Measurements from ENCODE around the gene GABRG3. TPM values are rescaled to one million over a fixed set of nuclear protein-coding genes. Genes with fewer than 3 reads are reported as not detected.

Gene GABRG3
- total and polyA plus RNA-seq, 2 experiments from 2014 or later, result 0.10 to 1.4 TPM

DNA sequence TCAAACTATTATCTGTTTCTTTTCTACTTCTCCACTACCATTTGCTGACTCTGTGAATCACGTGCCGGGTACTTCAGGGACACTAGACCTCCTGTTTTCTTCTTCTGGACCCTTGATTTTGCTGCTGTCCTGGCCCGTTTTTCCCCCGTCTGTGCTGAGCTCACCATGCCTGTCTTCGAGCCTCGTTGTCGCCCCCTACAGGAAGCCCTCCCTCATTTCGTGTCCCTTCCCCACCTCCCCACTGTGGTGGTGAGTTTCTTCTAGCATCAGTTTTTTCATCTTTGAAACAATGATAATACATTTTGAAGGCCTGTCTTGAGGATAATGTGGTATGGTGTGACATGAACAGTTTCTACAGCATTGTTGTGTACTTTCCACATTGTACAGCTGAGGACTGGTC is 12.8 kb downstream of the GABRG3 start (continued):
- TF ChIP-seq, protein P1, sequence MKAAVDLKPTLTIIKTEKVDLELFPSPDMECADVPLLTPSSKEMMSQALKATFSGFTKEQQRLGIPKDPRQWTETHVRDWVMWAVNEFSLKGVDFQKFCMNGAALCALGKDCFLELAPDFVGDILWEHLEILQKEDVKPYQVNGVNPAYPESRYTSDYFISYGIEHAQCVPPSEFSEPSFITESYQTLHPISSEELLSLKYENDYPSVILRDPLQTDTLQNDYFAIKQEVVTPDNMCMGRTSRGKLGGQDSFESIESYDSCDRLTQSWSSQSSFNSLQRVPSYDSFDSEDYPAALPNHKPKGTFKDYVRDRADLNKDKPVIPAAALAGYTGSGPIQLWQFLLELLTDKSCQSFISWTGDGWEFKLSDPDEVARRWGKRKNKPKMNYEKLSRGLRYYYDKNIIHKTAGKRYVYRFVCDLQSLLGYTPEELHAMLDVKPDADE (IDR thresholded peaks at IDR 0.05), result no peak

DNA sequence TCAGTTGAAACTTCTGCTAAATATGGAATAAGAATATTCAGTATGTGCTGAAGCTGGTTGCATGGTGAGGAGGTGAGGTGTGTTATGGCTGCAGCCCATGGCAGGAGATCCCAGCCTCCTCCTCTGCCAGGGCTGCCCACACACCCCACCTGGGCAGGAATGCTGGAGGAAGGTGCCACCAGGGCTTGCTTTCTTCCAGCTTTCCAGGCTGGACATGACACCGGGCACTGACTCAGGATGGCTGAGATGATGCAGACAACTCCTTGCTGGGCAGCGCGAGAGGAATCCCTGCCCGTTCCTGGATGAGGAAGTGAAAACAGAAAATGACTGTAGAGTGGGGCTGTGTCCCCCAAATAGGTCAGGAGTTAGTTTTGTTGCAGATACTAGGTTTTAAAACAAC is 14.1 kb downstream of the GABRG3 start:
- no peak overlapping the region for H2AFZ ChIP-seq
- Mint-ChIP-seq H3K27ac (no peak overlapping the region), H3K36me3 (ENCODE audit: low read depth) (no peaks in the 10 kb centered on the region), H3K4me1 (no peaks in the 10 kb centered on the region), H3K27me3 (ENCODE audit: insufficient read depth, low read depth, poor library complexity) (peaks cover 5% of the 10 kb centered on the region), H3K9me3 (no peaks in the 10 kb centered on the region; the same call in 1 of the 3 replicates), H3K4me3 (no peak overlapping the region)
- no peaks in the 10 kb centered on the region for H3K27me3 ChIP-seq (ENCODE audit: insufficient read depth)
- no peaks in the 10 kb centered on the region for H3K36me3 ChIP-seq (ENCODE audit: insufficient read depth)
- no peaks in the 10 kb centered on the region for H3F3A ChIP-seq (replicated peaks; ENCODE audit: low read depth)
- H3K79me2 ChIP-seq (replicated peaks; ENCODE audit: insufficient read depth), result no peaks in the 10 kb centered on the region
- ATAC-seq (no peak), DNase-seq (ENCODE audit: low spot score) (no peak)
- no peak overlapping the region for H3K4me3 ChIP-seq
- no peaks in the 10 kb centered on the region for H3K9me2 ChIP-seq (ENCODE audit: insufficient read depth)
- no peaks in the 10 kb centered on the region for H4K20me1 ChIP-seq (replicated peaks; ENCODE audit: insufficient read depth)
- H3K4me2 ChIP-seq, result no peak overlapping the region
- H3K27ac ChIP-seq (ENCODE audit: low read depth), result no peak overlapping the region
- no peaks in the 10 kb centered on the region for H3K4me1 ChIP-seq (ENCODE audit: insufficient read depth)
- TF ChIP-seq, protein P2, sequence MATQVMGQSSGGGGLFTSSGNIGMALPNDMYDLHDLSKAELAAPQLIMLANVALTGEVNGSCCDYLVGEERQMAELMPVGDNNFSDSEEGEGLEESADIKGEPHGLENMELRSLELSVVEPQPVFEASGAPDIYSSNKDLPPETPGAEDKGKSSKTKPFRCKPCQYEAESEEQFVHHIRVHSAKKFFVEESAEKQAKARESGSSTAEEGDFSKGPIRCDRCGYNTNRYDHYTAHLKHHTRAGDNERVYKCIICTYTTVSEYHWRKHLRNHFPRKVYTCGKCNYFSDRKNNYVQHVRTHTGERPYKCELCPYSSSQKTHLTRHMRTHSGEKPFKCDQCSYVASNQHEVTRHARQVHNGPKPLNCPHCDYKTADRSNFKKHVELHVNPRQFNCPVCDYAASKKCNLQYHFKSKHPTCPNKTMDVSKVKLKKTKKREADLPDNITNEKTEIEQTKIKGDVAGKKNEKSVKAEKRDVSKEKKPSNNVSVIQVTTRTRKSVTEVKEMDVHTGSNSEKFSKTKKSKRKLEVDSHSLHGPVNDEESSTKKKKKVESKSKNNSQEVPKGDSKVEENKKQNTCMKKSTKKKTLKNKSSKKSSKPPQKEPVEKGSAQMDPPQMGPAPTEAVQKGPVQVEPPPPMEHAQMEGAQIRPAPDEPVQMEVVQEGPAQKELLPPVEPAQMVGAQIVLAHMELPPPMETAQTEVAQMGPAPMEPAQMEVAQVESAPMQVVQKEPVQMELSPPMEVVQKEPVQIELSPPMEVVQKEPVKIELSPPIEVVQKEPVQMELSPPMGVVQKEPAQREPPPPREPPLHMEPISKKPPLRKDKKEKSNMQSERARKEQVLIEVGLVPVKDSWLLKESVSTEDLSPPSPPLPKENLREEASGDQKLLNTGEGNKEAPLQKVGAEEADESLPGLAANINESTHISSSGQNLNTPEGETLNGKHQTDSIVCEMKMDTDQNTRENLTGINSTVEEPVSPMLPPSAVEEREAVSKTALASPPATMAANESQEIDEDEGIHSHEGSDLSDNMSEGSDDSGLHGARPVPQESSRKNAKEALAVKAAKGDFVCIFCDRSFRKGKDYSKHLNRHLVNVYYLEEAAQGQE (IDR thresholded peaks at IDR 0.05; ENCODE audit: unreplicated experiment), result no peak
- TF ChIP-seq JUNB (IDR thresholded peaks at IDR 0.05; ENCODE audit: unreplicated experiment) (no peak), ZNF331 (CRISPR knock-in tag; IDR thresholded peaks at IDR 0.05; ENCODE audit: low read depth) (no peak), EZH2phosphoT487 (IDR thresholded peaks at IDR 0.05; ENCODE audit: unreplicated experiment) (no peak), ZNF114 (CRISPR knock-in tag; IDR thresholded peaks at IDR 0.05) (no peak), EZH2 (IDR thresholded peaks at IDR 0.05; ENCODE audit: low read depth, unreplicated experiment) (no peak), STAT1 (IDR thresholded peaks at IDR 0.05; ENCODE audit: unreplicated experiment) (no peak)
- TF ChIP-seq, protein P3, sequence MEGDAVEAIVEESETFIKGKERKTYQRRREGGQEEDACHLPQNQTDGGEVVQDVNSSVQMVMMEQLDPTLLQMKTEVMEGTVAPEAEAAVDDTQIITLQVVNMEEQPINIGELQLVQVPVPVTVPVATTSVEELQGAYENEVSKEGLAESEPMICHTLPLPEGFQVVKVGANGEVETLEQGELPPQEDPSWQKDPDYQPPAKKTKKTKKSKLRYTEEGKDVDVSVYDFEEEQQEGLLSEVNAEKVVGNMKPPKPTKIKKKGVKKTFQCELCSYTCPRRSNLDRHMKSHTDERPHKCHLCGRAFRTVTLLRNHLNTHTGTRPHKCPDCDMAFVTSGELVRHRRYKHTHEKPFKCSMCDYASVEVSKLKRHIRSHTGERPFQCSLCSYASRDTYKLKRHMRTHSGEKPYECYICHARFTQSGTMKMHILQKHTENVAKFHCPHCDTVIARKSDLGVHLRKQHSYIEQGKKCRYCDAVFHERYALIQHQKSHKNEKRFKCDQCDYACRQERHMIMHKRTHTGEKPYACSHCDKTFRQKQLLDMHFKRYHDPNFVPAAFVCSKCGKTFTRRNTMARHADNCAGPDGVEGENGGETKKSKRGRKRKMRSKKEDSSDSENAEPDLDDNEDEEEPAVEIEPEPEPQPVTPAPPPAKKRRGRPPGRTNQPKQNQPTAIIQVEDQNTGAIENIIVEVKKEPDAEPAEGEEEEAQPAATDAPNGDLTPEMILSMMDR (conservative IDR thresholded peaks at IDR 0.05; ENCODE audit: low read depth in 2 of 2), result no peak
- TF ChIP-seq, protein P4, sequence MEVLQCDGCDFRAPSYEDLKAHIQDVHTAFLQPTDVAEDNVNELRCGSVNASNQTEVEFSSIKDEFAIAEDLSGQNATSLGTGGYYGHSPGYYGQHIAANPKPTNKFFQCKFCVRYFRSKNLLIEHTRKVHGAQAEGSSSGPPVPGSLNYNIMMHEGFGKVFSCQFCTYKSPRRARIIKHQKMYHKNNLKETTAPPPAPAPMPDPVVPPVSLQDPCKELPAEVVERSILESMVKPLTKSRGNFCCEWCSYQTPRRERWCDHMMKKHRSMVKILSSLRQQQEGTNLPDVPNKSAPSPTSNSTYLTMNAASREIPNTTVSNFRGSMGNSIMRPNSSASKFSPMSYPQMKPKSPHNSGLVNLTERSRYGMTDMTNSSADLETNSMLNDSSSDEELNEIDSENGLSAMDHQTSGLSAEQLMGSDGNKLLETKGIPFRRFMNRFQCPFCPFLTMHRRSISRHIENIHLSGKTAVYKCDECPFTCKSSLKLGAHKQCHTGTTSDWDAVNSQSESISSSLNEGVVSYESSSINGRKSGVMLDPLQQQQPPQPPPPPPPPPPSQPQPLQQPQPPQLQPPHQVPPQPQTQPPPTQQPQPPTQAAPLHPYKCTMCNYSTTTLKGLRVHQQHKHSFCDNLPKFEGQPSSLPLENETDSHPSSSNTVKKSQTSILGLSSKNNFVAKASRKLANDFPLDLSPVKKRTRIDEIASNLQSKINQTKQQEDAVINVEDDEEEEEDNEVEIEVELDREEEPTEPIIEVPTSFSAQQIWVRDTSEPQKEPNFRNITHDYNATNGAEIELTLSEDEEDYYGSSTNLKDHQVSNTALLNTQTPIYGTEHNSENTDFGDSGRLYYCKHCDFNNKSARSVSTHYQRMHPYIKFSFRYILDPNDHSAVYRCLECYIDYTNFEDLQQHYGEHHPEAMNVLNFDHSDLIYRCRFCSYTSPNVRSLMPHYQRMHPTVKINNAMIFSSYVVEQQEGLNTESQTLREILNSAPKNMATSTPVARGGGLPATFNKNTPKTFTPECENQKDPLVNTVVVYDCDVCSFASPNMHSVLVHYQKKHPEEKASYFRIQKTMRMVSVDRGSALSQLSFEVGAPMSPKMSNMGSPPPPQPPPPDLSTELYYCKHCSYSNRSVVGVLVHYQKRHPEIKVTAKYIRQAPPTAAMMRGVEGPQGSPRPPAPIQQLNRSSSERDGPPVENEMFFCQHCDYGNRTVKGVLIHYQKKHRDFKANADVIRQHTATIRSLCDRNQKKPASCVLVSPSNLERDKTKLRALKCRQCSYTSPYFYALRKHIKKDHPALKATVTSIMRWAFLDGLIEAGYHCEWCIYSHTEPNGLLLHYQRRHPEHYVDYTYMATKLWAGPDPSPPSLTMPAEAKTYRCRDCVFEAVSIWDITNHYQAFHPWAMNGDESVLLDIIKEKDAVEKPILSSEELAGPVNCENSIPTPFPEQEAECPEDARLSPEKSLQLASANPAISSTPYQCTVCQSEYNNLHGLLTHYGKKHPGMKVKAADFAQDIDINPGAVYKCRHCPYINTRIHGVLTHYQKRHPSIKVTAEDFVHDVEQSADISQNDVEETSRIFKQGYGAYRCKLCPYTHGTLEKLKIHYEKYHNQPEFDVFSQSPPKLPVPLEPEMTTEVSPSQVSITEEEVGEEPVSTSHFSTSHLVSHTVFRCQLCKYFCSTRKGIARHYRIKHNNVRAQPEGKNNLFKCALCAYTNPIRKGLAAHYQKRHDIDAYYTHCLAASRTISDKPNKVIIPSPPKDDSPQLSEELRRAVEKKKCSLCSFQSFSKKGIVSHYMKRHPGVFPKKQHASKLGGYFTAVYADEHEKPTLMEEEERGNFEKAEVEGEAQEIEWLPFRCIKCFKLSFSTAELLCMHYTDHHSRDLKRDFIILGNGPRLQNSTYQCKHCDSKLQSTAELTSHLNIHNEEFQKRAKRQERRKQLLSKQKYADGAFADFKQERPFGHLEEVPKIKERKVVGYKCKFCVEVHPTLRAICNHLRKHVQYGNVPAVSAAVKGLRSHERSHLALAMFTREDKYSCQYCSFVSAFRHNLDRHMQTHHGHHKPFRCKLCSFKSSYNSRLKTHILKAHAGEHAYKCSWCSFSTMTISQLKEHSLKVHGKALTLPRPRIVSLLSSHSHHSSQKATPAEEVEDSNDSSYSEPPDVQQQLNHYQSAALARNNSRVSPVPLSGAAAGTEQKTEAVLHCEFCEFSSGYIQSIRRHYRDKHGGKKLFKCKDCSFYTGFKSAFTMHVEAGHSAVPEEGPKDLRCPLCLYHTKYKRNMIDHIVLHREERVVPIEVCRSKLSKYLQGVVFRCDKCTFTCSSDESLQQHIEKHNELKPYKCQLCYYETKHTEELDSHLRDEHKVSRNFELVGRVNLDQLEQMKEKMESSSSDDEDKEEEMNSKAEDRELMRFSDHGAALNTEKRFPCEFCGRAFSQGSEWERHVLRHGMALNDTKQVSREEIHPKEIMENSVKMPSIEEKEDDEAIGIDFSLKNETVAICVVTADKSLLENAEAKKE (CRISPR knock-in tag; IDR thresholded peaks at IDR 0.05), result no peak

All from GM23338 (cell line).